Mesothelial cell of epicardium (in vitro differentiated cells): ENCODE data around the gene OLA1. TPM values are rescaled to one million over a fixed set of nuclear protein-coding genes. Genes with fewer than 3 reads are reported as not detected.
"Not testable (repeated sequence)": the region's sequence is repeated elsewhere in the genome, so short reads cannot be mapped to it uniquely, and the experiment has no call there.

Experiments
- DNase-seq, 2 experiments: peaks; one replicate each; pipeline ENCODE4 v3.0.0; 2021; ENCODE audit warnings: low spot score in 2 of 2; ENCODE audit not compliant: unreplicated experiment in 2 of 2
- H3K27ac Mint-ChIP-seq: 2 replicates; pipeline ENCODE4 v1.8.0; 2021; ENCODE audit warnings: mixed read lengths
- H3K27me3 Mint-ChIP-seq: 2 replicates; pipeline ENCODE4 v1.8.0; 2021; ENCODE audit warnings: low read depth, mixed read lengths
- H3K36me3 Mint-ChIP-seq: 2 replicates; pipeline ENCODE4 v1.8.0; 2021; ENCODE audit warnings: mixed read lengths
- H3K4me1 Mint-ChIP-seq: 2 replicates; pipeline ENCODE4 v1.8.0; 2021; ENCODE audit warnings: mixed read lengths
- H3K4me3 Mint-ChIP-seq: 2 replicates; pipeline ENCODE4 v1.8.0; 2021; ENCODE audit warnings: mild to moderate bottlenecking, moderate library complexity, mixed read lengths
- H3K9me3 Mint-ChIP-seq: 2 replicates; pipeline ENCODE4 v1.8.0; 2021; ENCODE audit warnings: mixed read lengths
- CTCF ChIP-seq: fragments of 200-600 bp; sonication (generic); IDR thresholded peaks from one replicate; pipeline ENCODE4 v1.5.0; 2021; ENCODE audit warnings: antibody characterized with exemption; ENCODE audit not compliant: unreplicated experiment
- total RNA-seq: library from RNA; stranded (reverse); gene quantifications from 3 replicates; pipeline ENCODE4 v1.2.1, GENCODE V29; 2021

Gene OLA1
- total RNA-seq, 1 donor from 2014 or later = 87.3 TPM

DNA sequence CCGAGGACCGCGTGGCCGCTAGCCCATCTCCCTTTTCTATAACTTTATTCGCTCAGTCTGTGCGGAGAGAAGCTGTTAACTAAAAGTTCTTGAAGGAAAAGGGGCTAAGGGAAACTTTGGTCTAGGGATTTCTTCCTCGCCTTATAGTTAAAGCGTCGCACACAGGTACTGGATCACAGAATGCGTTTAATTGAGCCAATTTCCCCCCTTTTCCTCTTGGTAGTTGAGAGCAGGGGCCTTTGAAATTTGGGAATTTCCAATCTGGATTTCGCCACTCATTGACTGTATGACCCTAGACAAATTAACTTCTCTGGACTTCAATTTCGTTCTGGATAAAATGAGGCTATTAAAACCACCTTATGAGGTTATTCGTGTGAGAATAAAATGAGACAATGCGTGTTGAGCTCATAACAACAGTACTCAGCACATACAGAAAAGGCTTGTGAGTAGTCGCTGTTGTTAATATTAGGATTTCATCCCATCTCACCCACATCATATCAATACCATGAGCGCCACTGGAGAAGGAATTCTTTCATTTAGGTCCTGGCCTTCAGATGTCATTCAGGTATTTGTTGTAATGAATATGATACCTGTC lies 763 bp upstream of the OLA1 start:
- H3K9me3 Mint-ChIP-seq = no peaks in the 10 kb centered on the region

DNA sequence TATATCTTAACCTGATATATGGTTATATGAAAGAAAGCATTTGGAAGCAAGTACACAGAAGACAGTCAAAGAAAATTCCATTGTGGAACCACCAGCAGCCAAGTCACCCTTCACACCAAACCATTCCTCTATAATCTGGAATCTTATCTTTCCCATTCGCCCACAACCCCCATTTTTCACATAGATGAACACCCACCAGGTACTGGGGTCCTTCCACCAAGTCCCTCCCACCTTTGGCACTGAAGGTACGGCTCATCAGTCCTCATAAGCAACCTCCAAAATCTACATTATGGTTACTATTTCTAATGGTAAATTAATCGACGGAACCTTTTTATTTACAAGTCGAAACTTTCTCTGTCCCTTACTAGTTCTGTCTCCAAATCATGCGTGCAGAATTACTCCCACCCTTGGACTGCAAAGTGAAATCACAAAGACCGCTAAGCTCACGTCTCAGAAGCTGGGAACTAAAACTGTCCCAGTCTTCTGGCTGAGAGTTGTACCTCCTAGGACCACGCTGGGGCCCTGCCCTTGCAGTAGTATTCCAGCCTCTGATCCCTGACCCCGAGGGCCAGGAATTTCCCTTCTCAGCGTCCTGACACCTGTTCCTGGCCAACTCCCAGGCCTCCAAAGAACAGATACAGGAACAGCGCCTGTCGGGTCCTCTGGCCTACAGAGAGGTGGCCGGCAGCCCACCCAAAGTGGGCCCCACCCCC lies 702 bp downstream of the OLA1 start:
- no peak for DNase-seq

More for the DNA sequence above, 763 bp upstream of the OLA1 start:
- no peak for TF ChIP-seq CTCF
- H3K4me3 Mint-ChIP-seq = peak overlapping the region; percentile 67
- no peak for DNase-seq
- H3K4me1 Mint-ChIP-seq = peaks cover 16% of the 10 kb centered on the region
- peak overlapping the region; percentile 92 for H3K27ac Mint-ChIP-seq
- no peaks in the 10 kb centered on the region for H3K27me3 Mint-ChIP-seq
- peaks cover 3% of the 10 kb centered on the region for H3K36me3 Mint-ChIP-seq

GRCh38 chr2:174246944-174247381 lies 1.4 kb downstream of the OLA1 start:
- Mint-ChIP-seq H3K4me1 (peaks cover 16% of the 10 kb centered on the region), H3K27ac (no peak overlapping the region), H3K27me3 (no peaks in the 10 kb centered on the region), H3K4me3 (no peak overlapping the region), H3K9me3 (no peaks in the 10 kb centered on the region), H3K36me3 (peaks cover 8% of the 10 kb centered on the region)
- TF ChIP-seq CTCF = no peak
- no peak for DNase-seq

More for the DNA sequence above, 702 bp downstream of the OLA1 start:
- Mint-ChIP-seq H3K4me1 (peaks cover 16% of the 10 kb centered on the region), H3K36me3 (peaks cover 6% of the 10 kb centered on the region), H3K27me3 (no peaks in the 10 kb centered on the region), H3K27ac (peak overlapping the region; percentile 92), H3K4me3 (peak overlapping the region; percentile 85), H3K9me3 (no peaks in the 10 kb centered on the region)
- no peak for TF ChIP-seq CTCF

- not testable (repeated sequence) for H3K4me3 Mint-ChIP-seq, DNase-seq, H3K27ac Mint-ChIP-seq, H3K27me3 Mint-ChIP-seq, H3K9me3 Mint-ChIP-seq
- peaks cover 14% of the 10 kb centered on the region for H3K36me3 Mint-ChIP-seq
- peaks cover 16% of the 10 kb centered on the region for H3K4me1 Mint-ChIP-seq
Observed at GRCh38 chr2:174245628-174246027, 2.7 kb downstream of the OLA1 start.

- Mint-ChIP-seq H3K27ac (no peak overlapping the region), H3K27me3 (no peaks in the 10 kb centered on the region), H3K36me3 (peaks cover 15% of the 10 kb centered on the region), H3K9me3 (no peaks in the 10 kb centered on the region), H3K4me3 (no peak overlapping the region), H3K4me1 (peaks cover 16% of the 10 kb centered on the region)
- DNase-seq = no peak
- TF ChIP-seq CTCF = no peak
Observed at GRCh38 chr2:174245065-174245464, 3.3 kb downstream of the OLA1 start.

GRCh38 chr2:174243812-174244211 lies 4.5 kb downstream of the OLA1 start:
- Mint-ChIP-seq H3K4me3 (no peak overlapping the region), H3K27me3 (no peaks in the 10 kb centered on the region), H3K9me3 (no peaks in the 10 kb centered on the region), H3K36me3 (peaks cover 15% of the 10 kb centered on the region), H3K4me1 (peaks cover 10% of the 10 kb centered on the region), H3K27ac (no peak overlapping the region)
- no peak for TF ChIP-seq CTCF
- DNase-seq = no peak
